Erythroblast (primary cell): Measurements from ENCODE around the gene CDC26.

Experiments used
- GATA1 ChIP-seq: IDR thresholded peaks from 2 replicates; pipeline ENCODE4 v1.6.1; 2011; ENCODE audit warnings: low read depth, mild to moderate bottlenecking, control low read depth, low read length, moderate library complexity
- POLR2A ChIP-seq: IDR thresholded peaks from 2 replicates; pipeline ENCODE4 v1.6.1; 2011; ENCODE audit warnings: mild to moderate bottlenecking, low read length

- TF ChIP-seq POLR2A: no peak
- no peak for TF ChIP-seq GATA1
These were observed 13.3 kb downstream of the CDC26 start for GRCh38 chr9:113261917-113262671.
